Karpas-422 (cell line): Measurements from ENCODE around the gene NTM. TPM values are rescaled to one million over a fixed set of nuclear protein-coding genes. Genes with fewer than 3 reads are reported as not detected.
A peak's percentile ranks its signal among the peaks of the same experiment; 100 is the strongest.

Source experiments
- DNase-seq: peaks from one replicate; pipeline ENCODE4 v3.0.0-alpha.2; 2015
- H2AFZ ChIP-seq: fragments of 200-600 bp; sonication (generic); 2 replicates; pipeline ENCODE4 v1.6.1; 2014; ENCODE audit warnings: antibody characterized with exemption, low read length, mixed read lengths
- H3K27ac ChIP-seq: fragments of 200-600 bp; sonication (generic); 2 replicates; pipeline ENCODE4 v1.5.1; 2014; ENCODE audit warnings: mild to moderate bottlenecking, low read length, moderate library complexity
- H3K27me3 ChIP-seq: fragments of 200-600 bp; sonication (generic); 2 replicates; pipeline ENCODE4 v1.6.1; 2014; ENCODE audit warnings: low read length, mixed read lengths
- H3K36me3 ChIP-seq: fragments of 200-600 bp; sonication (generic); 2 replicates; pipeline ENCODE4 v1.6.1; 2014; ENCODE audit warnings: low read length, mixed read lengths; ENCODE audit not compliant: insufficient read depth
- H3K4me1 ChIP-seq: fragments of 200-600 bp; sonication (generic); 2 replicates; pipeline ENCODE4 v1.6.1; 2014; ENCODE audit warnings: mild to moderate bottlenecking, low read length, mixed read lengths
- H3K4me2 ChIP-seq: fragments of 200-600 bp; sonication (generic); 2 replicates; pipeline ENCODE4 v1.6.1; 2014; ENCODE audit warnings: low read length, low read depth, mild to moderate bottlenecking; ENCODE audit not compliant: poor library complexity, severe bottlenecking
- H3K4me3 ChIP-seq: fragments of 200-600 bp; sonication (generic); 2 replicates; pipeline ENCODE4 v1.5.1; 2014; ENCODE audit warnings: mild to moderate bottlenecking, antibody characterized with exemption, low read length, mixed read lengths
- H3K79me2 ChIP-seq: fragments of 200-600 bp; sonication (generic); 2 replicates; pipeline ENCODE4 v1.6.1; 2014; ENCODE audit warnings: mild to moderate bottlenecking, low read length, mixed read lengths
- H3K9ac ChIP-seq: fragments of 200-600 bp; sonication (generic); 2 replicates; pipeline ENCODE4 v1.6.0; 2014; ENCODE audit warnings: low read length
- H3K9me2 ChIP-seq: fragments of 200-600 bp; sonication (generic), shearing (Covaris generic); replicated peaks from 2 replicates; pipeline ENCODE4 v1.6.0; 2014; ENCODE audit warnings: mild to moderate bottlenecking, low read length, moderate library complexity; ENCODE audit not compliant: insufficient read depth
- H3K9me3 ChIP-seq: fragments of 300-700, 200-600 bp; sonication (generic); 2 replicates; pipeline ENCODE4 v1.6.1; 2014; ENCODE audit warnings: low read length, mixed read lengths
- H4K20me1 ChIP-seq: fragments of 200-600 bp; sonication (generic); 2 replicates; pipeline ENCODE4 v1.6.1; 2014; ENCODE audit warnings: mild to moderate bottlenecking, antibody characterized with exemption, low read length, low read depth; ENCODE audit not compliant: insufficient read depth
- total RNA-seq: library from RNA; depleted of rRNA; stranded (reverse); fragments of >200 nt; shearing (Covaris generic); gene quantifications from 2 replicates; pipeline ENCODE4 v1.2.3, GENCODE V29; 2014; ENCODE audit warnings: low replicate concordance

Gene NTM
- total RNA-seq, 1 experiment from 2014 or later = not detected

DNA sequence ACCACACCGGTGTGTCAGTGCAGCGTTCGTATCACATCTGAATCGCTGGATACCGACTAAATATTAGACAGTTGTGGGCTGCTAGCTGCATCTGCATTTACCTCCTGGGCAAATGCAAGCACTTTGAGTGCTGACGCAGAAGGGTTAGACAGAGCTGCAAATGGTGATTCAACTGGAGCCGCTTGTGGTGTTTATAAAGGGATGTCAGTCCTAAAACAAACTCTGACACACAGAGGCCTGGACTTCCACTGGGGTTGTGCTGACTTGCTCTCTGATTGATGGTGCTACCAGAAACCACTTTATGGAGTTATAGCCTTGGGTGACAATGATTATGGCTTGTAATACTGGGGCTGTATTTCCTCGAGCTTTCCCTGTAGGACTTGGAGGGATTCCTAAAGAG, 374.4 kb downstream of the NTM start:
- H3K27me3 ChIP-seq = no peaks in the 10 kb centered on the region
- H3K4me3 ChIP-seq = no peak overlapping the region
- DNase-seq = no peak
- no peaks in the 10 kb centered on the region for H3K9me2 ChIP-seq
- no peak overlapping the region for H3K4me2 ChIP-seq
- H3K4me1 ChIP-seq = no peaks in the 10 kb centered on the region
- H3K79me2 ChIP-seq = no peaks in the 10 kb centered on the region
- no peak overlapping the region for H3K9ac ChIP-seq
- H4K20me1 ChIP-seq = no peaks in the 10 kb centered on the region
- H3K27ac ChIP-seq = no peak overlapping the region
- no peaks in the 10 kb centered on the region for H3K36me3 ChIP-seq
- H2AFZ ChIP-seq = no peak overlapping the region
- no peaks in the 10 kb centered on the region for H3K9me3 ChIP-seq

DNA sequence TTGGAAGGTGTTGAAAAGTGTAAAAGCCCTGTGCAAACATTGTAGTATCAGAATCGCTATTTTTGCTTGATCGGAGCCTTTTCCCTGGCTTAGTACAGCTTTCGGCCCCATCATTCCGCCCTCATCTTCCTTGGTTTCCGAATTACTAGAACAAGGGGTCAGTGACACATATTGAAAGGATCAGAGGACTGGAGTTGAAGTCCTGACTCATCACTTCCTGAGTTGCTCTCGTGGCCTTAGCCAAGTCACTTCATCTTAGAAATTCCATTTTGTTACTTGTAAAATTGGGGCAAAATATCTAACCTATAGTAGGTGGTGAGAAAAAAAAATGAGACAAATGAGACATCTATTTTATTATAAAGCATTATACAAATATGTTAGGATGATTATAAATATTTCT, 375.0 kb downstream of the NTM start:
- Histone ChIP-seq H2AFZ (no peak overlapping the region), H3K79me2 (no peaks in the 10 kb centered on the region), H3K36me3 (no peaks in the 10 kb centered on the region), H4K20me1 (no peaks in the 10 kb centered on the region), H3K27ac (no peak overlapping the region), H3K9ac (no peak overlapping the region), H3K9me3 (no peaks in the 10 kb centered on the region), H3K4me1 (no peaks in the 10 kb centered on the region), H3K4me2 (no peak overlapping the region), H3K4me3 (no peak overlapping the region), H3K9me2 (no peaks in the 10 kb centered on the region), H3K27me3 (no peaks in the 10 kb centered on the region)
- no peak for DNase-seq

DNA sequence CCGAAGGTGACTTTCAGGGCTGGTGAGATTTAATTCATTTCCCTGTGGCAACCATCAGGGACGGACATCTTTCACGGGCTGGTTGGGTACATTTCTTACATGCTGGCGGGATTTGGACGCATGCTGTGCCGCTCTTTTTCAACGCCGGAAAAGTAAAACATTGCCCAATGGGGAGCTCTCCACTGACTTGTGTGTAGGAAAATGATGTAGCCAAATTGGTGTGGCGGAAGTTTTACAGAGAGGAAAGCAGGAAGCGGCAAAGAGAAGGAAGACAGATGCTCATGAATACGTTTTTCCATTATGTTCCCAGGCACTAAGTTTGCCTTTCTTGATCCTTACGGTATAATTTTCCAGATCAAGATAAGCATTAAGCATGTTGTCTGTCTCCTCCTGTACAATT, 375.8 kb downstream of the NTM start:
- H3K4me1 ChIP-seq = no peaks in the 10 kb centered on the region
- no peaks in the 10 kb centered on the region for H3K27me3 ChIP-seq
- no peaks in the 10 kb centered on the region for H4K20me1 ChIP-seq
- H3K9me2 ChIP-seq = no peaks in the 10 kb centered on the region
- no peaks in the 10 kb centered on the region for H3K36me3 ChIP-seq
- no peaks in the 10 kb centered on the region for H3K9me3 ChIP-seq
- no peaks in the 10 kb centered on the region for H3K79me2 ChIP-seq
- no peak overlapping the region for H3K9ac ChIP-seq
- no peak for DNase-seq
- H3K27ac ChIP-seq = no peak overlapping the region
- no peak overlapping the region for H3K4me2 ChIP-seq
- H3K4me3 ChIP-seq = no peak overlapping the region
- no peak overlapping the region for H2AFZ ChIP-seq

DNA sequence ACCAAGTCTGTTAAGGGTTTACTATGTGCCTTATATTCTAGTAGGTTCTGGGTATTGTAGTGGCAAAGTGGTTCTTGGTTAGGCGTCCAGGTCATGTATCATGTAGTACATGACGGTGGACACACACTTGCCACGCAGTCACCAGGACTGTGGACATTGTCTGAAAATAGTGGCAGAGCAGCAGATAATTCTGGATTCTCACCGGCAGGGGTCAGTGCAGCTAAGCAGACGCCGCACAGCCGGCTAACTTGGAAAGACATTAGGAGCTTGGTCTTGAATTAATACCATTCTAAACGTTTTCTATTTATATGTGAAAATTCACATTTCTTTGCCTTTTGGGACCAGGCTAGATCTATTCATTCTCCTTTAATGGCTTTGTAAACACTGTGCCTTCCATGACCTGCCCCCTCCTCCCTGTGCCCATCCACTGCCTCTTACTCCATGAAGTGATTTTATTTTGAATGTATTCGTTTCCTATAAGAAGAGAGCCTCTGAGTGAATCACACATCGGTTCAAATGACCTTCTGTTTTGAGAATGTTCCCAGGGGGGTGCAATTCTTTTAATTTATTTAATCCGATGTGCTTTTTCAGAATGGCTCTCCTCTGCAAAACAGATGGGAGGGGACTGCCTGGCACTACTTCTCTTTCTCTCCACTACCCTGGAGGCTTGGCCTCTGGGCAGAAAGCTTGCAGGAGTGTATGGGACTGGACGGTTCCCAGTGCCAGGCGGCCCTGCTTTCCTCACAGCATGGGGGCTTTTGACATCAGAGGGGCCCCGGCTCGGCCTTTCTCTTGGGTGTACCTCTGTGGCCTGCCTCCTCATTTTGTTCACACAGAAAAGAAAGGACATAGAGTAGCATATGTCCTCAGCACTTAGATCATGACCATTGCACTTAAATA, 378.0 kb downstream of the NTM start:
- DNase-seq = peak; percentile 61
- no peaks in the 10 kb centered on the region for H3K4me1 ChIP-seq
- H3K4me2 ChIP-seq = no peak overlapping the region
- no peak overlapping the region for H3K4me3 ChIP-seq
- H3K27me3 ChIP-seq = no peaks in the 10 kb centered on the region
- H3K79me2 ChIP-seq = no peaks in the 10 kb centered on the region
- no peaks in the 10 kb centered on the region for H3K36me3 ChIP-seq
- H2AFZ ChIP-seq = no peak overlapping the region
- no peak overlapping the region for H3K9ac ChIP-seq
- no peaks in the 10 kb centered on the region for H3K9me3 ChIP-seq
- H3K27ac ChIP-seq = no peak overlapping the region
- no peaks in the 10 kb centered on the region for H4K20me1 ChIP-seq
- no peaks in the 10 kb centered on the region for H3K9me2 ChIP-seq

DNA sequence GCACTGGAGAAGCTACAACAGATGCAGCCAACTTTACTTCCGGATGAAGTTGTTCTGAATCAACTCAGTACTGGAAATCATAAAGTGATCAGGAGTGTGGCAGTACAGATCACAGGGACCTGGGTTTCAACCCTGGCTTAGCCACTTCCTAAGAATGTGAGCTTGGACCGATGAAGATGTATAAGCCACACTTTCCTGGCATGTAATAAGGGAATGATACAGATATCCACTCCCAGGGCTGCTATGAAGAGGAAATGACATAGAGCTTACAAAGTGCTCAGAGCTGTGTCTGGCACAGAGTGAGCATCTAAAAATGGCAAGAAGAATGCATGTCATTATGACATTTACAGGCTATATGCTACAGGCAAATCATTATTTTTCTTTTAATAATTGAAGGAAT, 378.7 kb downstream of the NTM start:
- Histone ChIP-seq H3K36me3 (no peaks in the 10 kb centered on the region), H3K9me2 (no peaks in the 10 kb centered on the region), H3K79me2 (no peaks in the 10 kb centered on the region), H3K27ac (no peak overlapping the region), H3K9ac (no peak overlapping the region), H3K4me1 (no peaks in the 10 kb centered on the region), H3K4me2 (no peak overlapping the region), H3K4me3 (no peak overlapping the region), H3K27me3 (no peaks in the 10 kb centered on the region), H3K9me3 (no peaks in the 10 kb centered on the region), H2AFZ (no peak overlapping the region), H4K20me1 (no peaks in the 10 kb centered on the region)
- DNase-seq = no peak

DNA sequence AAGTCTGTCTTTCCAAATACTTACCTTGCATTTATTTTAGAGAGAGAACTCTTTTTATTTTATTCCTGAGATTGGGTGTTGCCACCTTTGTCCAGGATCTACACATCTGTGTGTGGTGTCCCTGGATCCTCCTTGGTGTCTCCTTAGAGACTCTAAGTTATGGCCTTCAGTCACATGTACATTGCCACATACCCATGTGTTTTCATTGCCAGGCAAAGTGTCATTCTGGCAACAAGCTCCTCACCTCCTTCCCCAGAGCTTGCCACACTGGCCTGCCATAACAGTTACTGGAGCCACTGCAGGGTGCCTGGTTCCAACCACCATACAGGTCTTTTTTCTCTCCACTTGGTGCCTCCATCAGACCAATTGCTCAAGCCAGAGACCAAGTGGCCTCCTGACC, 379.7 kb downstream of the NTM start:
- Histone ChIP-seq H4K20me1 (no peaks in the 10 kb centered on the region), H2AFZ (no peak overlapping the region), H3K9me3 (no peaks in the 10 kb centered on the region), H3K27ac (no peak overlapping the region), H3K9ac (no peak overlapping the region), H3K4me2 (no peak overlapping the region), H3K36me3 (no peaks in the 10 kb centered on the region), H3K27me3 (no peaks in the 10 kb centered on the region), H3K4me3 (no peak overlapping the region), H3K4me1 (no peaks in the 10 kb centered on the region), H3K79me2 (no peaks in the 10 kb centered on the region), H3K9me2 (no peaks in the 10 kb centered on the region)
- DNase-seq = no peak

DNA sequence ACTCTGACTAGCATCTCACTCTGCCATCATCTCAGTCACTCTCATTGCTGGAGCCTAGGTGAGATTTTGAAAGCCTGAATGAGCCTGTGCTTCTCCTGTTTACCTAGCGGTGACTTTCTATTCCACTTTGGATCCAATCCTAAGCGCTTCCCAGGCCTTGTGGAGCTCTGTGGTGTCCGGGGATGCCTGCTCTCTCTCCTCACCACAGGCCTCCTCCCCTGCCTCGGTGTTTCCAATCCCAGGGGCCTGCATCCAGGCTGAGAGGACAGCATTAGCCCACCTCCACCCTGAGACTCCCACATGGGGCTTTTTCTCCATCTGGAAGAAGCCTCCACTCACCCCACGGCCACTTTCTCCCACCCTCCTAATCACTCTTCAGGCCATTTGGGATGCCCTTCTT, 380.3 kb downstream of the NTM start:
- no peak overlapping the region for H3K4me2 ChIP-seq
- H3K79me2 ChIP-seq = no peaks in the 10 kb centered on the region
- H3K27ac ChIP-seq = no peak overlapping the region
- H3K9me2 ChIP-seq = no peaks in the 10 kb centered on the region
- DNase-seq = no peak
- no peaks in the 10 kb centered on the region for H3K9me3 ChIP-seq
- no peaks in the 10 kb centered on the region for H3K4me1 ChIP-seq
- no peak overlapping the region for H2AFZ ChIP-seq
- H3K9ac ChIP-seq = no peak overlapping the region
- no peaks in the 10 kb centered on the region for H3K36me3 ChIP-seq
- H4K20me1 ChIP-seq = no peaks in the 10 kb centered on the region
- H3K4me3 ChIP-seq = no peak overlapping the region
- no peaks in the 10 kb centered on the region for H3K27me3 ChIP-seq

DNA sequence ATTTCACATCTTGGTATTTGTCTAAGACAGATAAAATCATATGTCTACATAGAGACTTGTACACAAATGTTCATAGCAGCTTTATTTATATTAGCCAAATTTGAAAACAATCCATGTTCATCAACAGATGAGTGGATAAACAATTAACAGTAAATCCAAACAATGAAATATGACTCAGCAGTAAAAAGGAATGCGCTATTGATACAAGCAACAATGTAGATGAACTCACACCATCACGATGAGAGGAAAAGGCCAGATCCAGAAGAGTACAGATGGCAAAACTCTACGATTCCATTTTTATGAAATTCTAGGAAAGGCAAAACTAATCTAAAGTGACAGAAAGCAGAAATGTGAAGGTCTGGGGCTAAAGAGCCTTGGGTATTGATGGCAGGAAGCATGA, 384.3 kb downstream of the NTM start:
- Histone ChIP-seq H2AFZ (no peak overlapping the region), H3K9ac (no peak overlapping the region), H3K9me3 (no peaks in the 10 kb centered on the region)

More for the DNA sequence above, 384.3 kb downstream of the NTM start:
- no peak overlapping the region for H3K4me3 ChIP-seq
- no peaks in the 10 kb centered on the region for H3K27me3 ChIP-seq
- H3K27ac ChIP-seq = no peak overlapping the region
- no peak for DNase-seq
- H4K20me1 ChIP-seq = no peaks in the 10 kb centered on the region
- H3K4me2 ChIP-seq = no peak overlapping the region
- no peaks in the 10 kb centered on the region for H3K4me1 ChIP-seq
- H3K79me2 ChIP-seq = no peaks in the 10 kb centered on the region
- H3K36me3 ChIP-seq = no peaks in the 10 kb centered on the region
- no peaks in the 10 kb centered on the region for H3K9me2 ChIP-seq
